Islet precursor cell (in vitro differentiated cells): ENCODE results near the gene HCFC1R1.
A peak's percentile ranks its signal among the peaks of the same experiment; 100 is the strongest.

Source experiments
- DNase-seq: peaks from one replicate; pipeline ENCODE4 v3.0.0-alpha.2; 2018

Gene HCFC1R1

GRCh38 chr16:3017794-3018506 is 5.8 kb downstream of the HCFC1R1 start, which contains the start of gene CLDN6:
TSS of gene CLDN6 (minus strand) at chr16:3018183. CDS start at chr16:3016021, 2,162 bp downstream.
- peak; percentile 98 for DNase-seq

- no peak for DNase-seq
Observed at GRCh38 chr16:3017344-3017743, 6.4 kb downstream of the HCFC1R1 start.

- DNase-seq, result no peak
Observed at GRCh38 chr16:3015865-3016521, 7.7 kb downstream of the HCFC1R1 start.

GRCh38 chr16:3014971-3015370 is 8.8 kb downstream of the HCFC1R1 start:
- no peak for DNase-seq

GRCh38 chr16:3013998-3014690 is 9.6 kb downstream of the HCFC1R1 start:
- no peak for DNase-seq

GRCh38 chr16:3013491-3013951 is 10.2 kb downstream of the HCFC1R1 start:
- peak; percentile 81 for DNase-seq

- peak; percentile 92 for DNase-seq
Observed at GRCh38 chr16:3012828-3013420, 10.8 kb downstream of the HCFC1R1 start, which contains the start of gene CLDN9. TSS of gene CLDN9 (plus strand) at chr16:3012923. CDS start at chr16:3013363, 440 bp downstream.

GRCh38 chr16:3012246-3012645 is 11.5 kb downstream of the HCFC1R1 start:
- DNase-seq, result no peak

GRCh38 chr16:3010510-3010909 is 13.2 kb downstream of the HCFC1R1 start:
- DNase-seq, result no peak

GRCh38 chr16:3009568-3010390 is 14.0 kb downstream of the HCFC1R1 start:
- DNase-seq, result peak; percentile 99

- DNase-seq, result no peak
Observed at GRCh38 chr16:3008690-3009037, 15.1 kb downstream of the HCFC1R1 start.

GRCh38 chr16:3007957-3008689 is 15.6 kb downstream of the HCFC1R1 start:
- DNase-seq, result peak; percentile 74

GRCh38 chr16:3007059-3007956 is 16.4 kb downstream of the HCFC1R1 start:
- DNase-seq, result no peak

- no peak for DNase-seq
Observed at GRCh38 chr16:3004781-3005284, 18.9 kb downstream of the HCFC1R1 start.

GRCh38 chr16:3004319-3004718 is 19.4 kb downstream of the HCFC1R1 start:
- DNase-seq, result no peak

- DNase-seq, result peak; percentile 100
Observed at GRCh38 chr16:3003582-3004270, 20.0 kb downstream of the HCFC1R1 start.

GRCh38 chr16:3001316-3001715 is 22.4 kb downstream of the HCFC1R1 start:
- no peak for DNase-seq

GRCh38 chr16:3000540-3000939 is 23.2 kb downstream of the HCFC1R1 start:
- no peak for DNase-seq

- no peak for DNase-seq
Observed at GRCh38 chr16:2999929-3000328, 23.8 kb downstream of the HCFC1R1 start.

- DNase-seq, result no peak
Observed at GRCh38 chr16:2996298-2996697, 27.4 kb downstream of the HCFC1R1 start.
